Glomerular endothelial cell (primary cell): ENCODE data around the gene SLC7A6. TPM values are rescaled to one million over a fixed set of nuclear protein-coding genes. Genes with fewer than 3 reads are reported as not detected.

Experiments
- DNase-seq: peaks from one replicate; pipeline ENCODE4 v3.0.0-alpha.2; 2011; ENCODE audit warnings: low read depth, low spot score; ENCODE audit errors: extremely low read depth
- total RNA-seq: library from RNA; depleted of rRNA; stranded (reverse); fragments of >200 nt; gene quantifications from 2 replicates; pipeline ENCODE4 v1.2.3, GENCODE V29; 2015

The SLC7A6 gene
- total RNA-seq, 1 donor from 2014 or later = 32.6 TPM

- DNase-seq = no peak
Observed at GRCh38 chr16:68252383-68252782, 11.9 kb upstream of the SLC7A6 start.

- no peak for DNase-seq
Observed at GRCh38 chr16:68253721-68254120, 10.6 kb upstream of the SLC7A6 start.

GRCh38 chr16:68255712-68256111 is 8.6 kb upstream of the SLC7A6 start:
- DNase-seq = no peak

- no peak for DNase-seq
Observed at GRCh38 chr16:68257251-68257905, 6.9 kb upstream of the SLC7A6 start.

GRCh38 chr16:68257906-68258800 is 6.2 kb upstream of the SLC7A6 start:
- DNase-seq = no peak

GRCh38 chr16:68259007-68259825 is 5.1 kb upstream of the SLC7A6 start:
- no peak for DNase-seq

- no peak for DNase-seq
Observed at GRCh38 chr16:68263559-68264127, 683 bp upstream of the SLC7A6 start.

GRCh38 chr16:68265078-68265920 is 973 bp downstream of the SLC7A6 start:
- DNase-seq = no peak

GRCh38 chr16:68267612-68268405 is 3.5 kb downstream of the SLC7A6 start:
- no peak for DNase-seq

GRCh38 chr16:68269793-68270192 is 5.5 kb downstream of the SLC7A6 start:
- DNase-seq = no peak

GRCh38 chr16:68270353-68270752 is 6.0 kb downstream of the SLC7A6 start:
- DNase-seq = no peak

GRCh38 chr16:68272507-68273209 is 8.3 kb downstream of the SLC7A6 start:
- DNase-seq = no peak

GRCh38 chr16:68273459-68273858 is 9.1 kb downstream of the SLC7A6 start:
- no peak for DNase-seq

- DNase-seq = no peak
Observed at GRCh38 chr16:68273896-68274295, 9.6 kb downstream of the SLC7A6 start.

GRCh38 chr16:68274441-68274840 is 10.1 kb downstream of the SLC7A6 start:
- no peak for DNase-seq

GRCh38 chr16:68275611-68276191 is 11.4 kb downstream of the SLC7A6 start:
- no peak for DNase-seq

- no peak for DNase-seq
Observed at GRCh38 chr16:68276223-68276622, 11.9 kb downstream of the SLC7A6 start.
